GM12878 (cell line): ENCODE measurements around the gene DYNLT4. TPM values are rescaled to one million over a fixed set of nuclear protein-coding genes. Genes with fewer than 3 reads are reported as not detected.

Experiments used
- EED ChIP-seq: sonication (generic); IDR thresholded peaks from 2 replicates; pipeline ENCODE4 v1.6.1; 2016; ENCODE audit warnings: antibody characterized with exemption, low read depth
- EGR1 ChIP-seq, 2 experiments: IDR thresholded peaks; 1 replicate in 1 of 2; 2 replicates in 1 of 2; pipeline ENCODE4 v1.6.1; 2011 to 2012; ENCODE audit warnings: low read depth in 2 of 2, low read length in 2 of 2, borderline replicate concordance in 1 of 2, mild to moderate bottlenecking in 1 of 2, moderate library complexity in 1 of 2
- FOXK2 ChIP-seq: fragments of 450-650 bp; IDR thresholded peaks from 2 replicates; pipeline ENCODE4 v1.6.1; 2017; ENCODE audit warnings: mild to moderate bottlenecking, moderate library complexity
- HCFC1 ChIP-seq: fragments of 150-350 bp; IDR thresholded peaks from 2 replicates; pipeline ENCODE4 v1.6.1; 2014; ENCODE audit warnings: low read length
- HDAC2 ChIP-seq: fragments of 200-600 bp; sonication (generic); IDR thresholded peaks from 2 replicates; pipeline ENCODE4 v1.6.1; 2017
- JUND ChIP-seq: IDR thresholded peaks from 2 replicates; pipeline ENCODE4 v1.6.1; 2012; ENCODE audit warnings: low read depth, mild to moderate bottlenecking, low read length, improper control_type of control experiment, moderate library complexity
- MYB ChIP-seq: fragments of 150-350 bp; IDR thresholded peaks from 2 replicates; pipeline ENCODE4 v1.6.1; 2014; ENCODE audit warnings: mild to moderate bottlenecking, low read depth, low read length, borderline replicate concordance
- NBN ChIP-seq: fragments of 450-650 bp; IDR thresholded peaks from 2 replicates; pipeline ENCODE4 v1.6.1; 2016
- NFXL1 ChIP-seq: fragments of 450-650 bp; IDR thresholded peaks from 2 replicates; pipeline ENCODE4 v1.6.1; 2017; ENCODE audit warnings: antibody characterized with exemption, mild to moderate bottlenecking, borderline replicate concordance
- NR2C2 ChIP-seq: IDR thresholded peaks from 2 replicates; pipeline ENCODE4 v1.6.1; 2011; ENCODE audit warnings: borderline replicate concordance, low read depth; ENCODE audit not compliant: control insufficient read depth, insufficient read length
- PAX5 ChIP-seq: IDR thresholded peaks from 2 replicates; pipeline ENCODE4 v1.6.1; 2011; ENCODE audit warnings: low read depth, low read length, borderline replicate concordance
- RCOR1 ChIP-seq: conservative IDR thresholded peaks from 2 replicates; pipeline ENCODE4 v1.6.1; 2012; ENCODE audit warnings: low read depth, low read length, improper control_type of control experiment
- RUNX3 ChIP-seq: IDR thresholded peaks from 2 replicates; pipeline ENCODE4 v1.6.1; 2012; ENCODE audit warnings: low read length, inconsistent platforms
- SIN3A ChIP-seq: IDR thresholded peaks from 2 replicates; pipeline ENCODE4 v1.6.1; 2012; ENCODE audit warnings: low read depth, low read length, improper control_type of control experiment
- SMAD1 ChIP-seq: fragments of 450-650 bp; IDR thresholded peaks from 2 replicates; pipeline ENCODE4 v1.6.1; 2018; ENCODE audit warnings: mild to moderate bottlenecking, low read depth; ENCODE audit not compliant: partially characterized antibody
- STAT1 ChIP-seq: fragments of 450-650 bp; conservative IDR thresholded peaks from 2 replicates; pipeline ENCODE4 v1.6.1; 2014; ENCODE audit warnings: antibody characterized with exemption, mild to moderate bottlenecking
- TAF1 ChIP-seq: IDR thresholded peaks from 2 replicates; pipeline ENCODE4 v1.6.1; 2011; ENCODE audit warnings: mild to moderate bottlenecking, low read depth, low read length, borderline replicate concordance
- TARDBP ChIP-seq: IDR thresholded peaks from 2 replicates; pipeline ENCODE4 v1.6.1; 2016; ENCODE audit warnings: borderline replicate concordance
- WRNIP1 ChIP-seq: IDR thresholded peaks from 2 replicates; pipeline ENCODE4 v1.6.1; 2011; ENCODE audit warnings: low read depth, low read length, improper control_type of control experiment, borderline replicate concordance
- YBX1 ChIP-seq: fragments of 450-650 bp; IDR thresholded peaks from 2 replicates; pipeline ENCODE4 v1.6.1; 2016; ENCODE audit warnings: antibody characterized with exemption
- polyA plus RNA-seq, 11 experiments: library from polyadenylated mRNA; depleted of rRNA in 4 of 11; unstranded in 6 of 11; stranded (reverse) in 5 of 11; fragments of >200 nt; fragmentation: Nextera tagmentation in 4 of 11; fragmentation: Illumina TruSeq in 1 of 11; extraction: Ambion mirVana in 4 of 11; extraction: Trizol in 1 of 11; gene quantifications; 1 replicate in 1 of 11; 2 replicates in 10 of 11; pipeline versions ENCODE4 v1.2.1 to v1.2.3, GENCODE V29; 2011 to 2016; ENCODE audit warnings: inconsistent platforms in 2 of 11, missing spikeins in 2 of 11, low read depth in 1 of 11
- total RNA-seq, 4 experiments: library from RNA; depleted of rRNA in 3 of 4; stranded (reverse); fragments of >200 nt in 3 of 4; fragmentation: Illumina TruSeq in 1 of 4; extraction: Trizol in 1 of 4; gene quantifications; 2 replicates each; pipeline versions ENCODE4 v1.2.1 to v1.2.3, GENCODE V29; 2013 to 2021
- TF ChIP-seq, protein P1 (sequence below): fragments of 450-650 bp; formaldehyde crosslinking; IDR thresholded peaks from 2 replicates; pipeline ENCODE4 v1.4.0; 2022; ENCODE audit warnings: mild to moderate bottlenecking, moderate library complexity
- TF ChIP-seq, protein P2 (sequence below): fragments of 450-650 bp; IDR thresholded peaks from 2 replicates; pipeline ENCODE4 v1.6.1; 2017; ENCODE audit warnings: mild to moderate bottlenecking, moderate library complexity
- TF ChIP-seq, protein P3 (sequence below): fragments of 450-650 bp; IDR thresholded peaks from 2 replicates; pipeline ENCODE4 v1.6.1; 2016; ENCODE audit warnings: mild to moderate bottlenecking

DYNLT4 gene
- total and polyA plus RNA-seq, 10 of the 15 experiments (the other 5 are each of a cell fraction or from before 2014, with no cell fraction given) = 0.23 to 0.28 TPM; not detected in 8

DNA sequence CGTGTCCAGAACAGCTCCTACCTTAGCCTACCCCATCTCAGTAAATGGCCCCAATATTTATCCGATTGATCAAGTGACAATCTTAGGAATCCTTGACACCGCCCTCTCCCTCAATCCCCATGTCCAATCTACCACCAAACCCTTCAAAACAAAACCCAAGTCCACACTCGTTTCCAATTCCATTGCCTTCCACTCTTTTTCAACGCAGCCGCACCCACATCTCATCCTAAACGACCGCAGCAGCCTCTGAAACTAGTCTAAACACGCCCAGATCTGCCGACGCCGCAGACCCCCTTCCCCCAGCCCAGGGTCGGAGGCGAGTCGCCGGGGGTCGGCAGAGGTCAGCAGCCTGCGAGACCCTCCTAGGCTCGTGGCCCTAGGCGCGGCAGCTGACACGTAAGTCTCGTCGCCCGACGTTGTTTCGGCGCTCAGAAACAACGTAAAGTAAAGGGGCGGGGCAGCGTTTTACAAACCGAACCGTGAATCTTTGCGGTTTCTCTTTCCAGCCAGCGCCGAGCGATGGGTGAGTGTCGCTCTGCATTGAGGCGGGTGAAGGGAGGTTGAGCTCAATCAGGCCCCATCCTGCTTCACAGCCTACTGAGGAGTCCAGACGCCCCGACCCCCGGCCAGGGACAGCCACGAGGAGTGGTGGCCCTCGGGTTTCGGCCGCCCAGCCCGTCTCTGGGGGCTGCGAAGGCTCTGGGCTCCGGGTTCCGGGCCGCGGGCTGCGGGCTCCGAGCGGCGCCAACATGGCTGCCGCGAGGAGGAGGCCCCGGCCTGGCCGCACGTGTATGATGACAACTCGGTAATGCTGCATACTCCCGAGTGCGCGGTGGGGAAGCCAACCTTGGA lies 31.8 kb downstream of the DYNLT4 start, which contains the start of gene RPS8 (continued):
- TF ChIP-seq EGR1 (IDR thresholded peaks at IDR 0.05; ENCODE audit: borderline replicate concordance in 1 of 2, low read depth in 2 of 2, low read length in 2 of 2) (peak in 1 of 2 experiments; percentile 17; a peak in 1 of 3 replicates), NBN (peak; percentile 99), FOXK2 (peak; percentile 40; the same call in 1 of the 2 replicates), NFXL1 (no peak), TAF1 (peak; percentile 99), HCFC1 (peak; percentile 75), WRNIP1 (no peak), HDAC2 (no peak), YBX1 (peak; percentile 44; the same call in 1 of the 2 replicates), SMAD1 (peak; percentile 79), PAX5 (0 out of 2 replicates have a peak, but pooled peaks have one; percentile 29), STAT1 (peak; percentile 77; the same call in 1 of the 2 replicates), RUNX3 (peak; percentile 99), TARDBP (peak; percentile 73; the same call in 1 of the 2 replicates), MYB (0 out of 2 replicates have a peak, but pooled peaks have one; percentile 61), SIN3A (peak; percentile 87), JUND (no peak), RCOR1 (no peak), NR2C2 (no peak), EED (no peak; the same call in 1 of the 2 replicates)
- TF ChIP-seq, protein P1, sequence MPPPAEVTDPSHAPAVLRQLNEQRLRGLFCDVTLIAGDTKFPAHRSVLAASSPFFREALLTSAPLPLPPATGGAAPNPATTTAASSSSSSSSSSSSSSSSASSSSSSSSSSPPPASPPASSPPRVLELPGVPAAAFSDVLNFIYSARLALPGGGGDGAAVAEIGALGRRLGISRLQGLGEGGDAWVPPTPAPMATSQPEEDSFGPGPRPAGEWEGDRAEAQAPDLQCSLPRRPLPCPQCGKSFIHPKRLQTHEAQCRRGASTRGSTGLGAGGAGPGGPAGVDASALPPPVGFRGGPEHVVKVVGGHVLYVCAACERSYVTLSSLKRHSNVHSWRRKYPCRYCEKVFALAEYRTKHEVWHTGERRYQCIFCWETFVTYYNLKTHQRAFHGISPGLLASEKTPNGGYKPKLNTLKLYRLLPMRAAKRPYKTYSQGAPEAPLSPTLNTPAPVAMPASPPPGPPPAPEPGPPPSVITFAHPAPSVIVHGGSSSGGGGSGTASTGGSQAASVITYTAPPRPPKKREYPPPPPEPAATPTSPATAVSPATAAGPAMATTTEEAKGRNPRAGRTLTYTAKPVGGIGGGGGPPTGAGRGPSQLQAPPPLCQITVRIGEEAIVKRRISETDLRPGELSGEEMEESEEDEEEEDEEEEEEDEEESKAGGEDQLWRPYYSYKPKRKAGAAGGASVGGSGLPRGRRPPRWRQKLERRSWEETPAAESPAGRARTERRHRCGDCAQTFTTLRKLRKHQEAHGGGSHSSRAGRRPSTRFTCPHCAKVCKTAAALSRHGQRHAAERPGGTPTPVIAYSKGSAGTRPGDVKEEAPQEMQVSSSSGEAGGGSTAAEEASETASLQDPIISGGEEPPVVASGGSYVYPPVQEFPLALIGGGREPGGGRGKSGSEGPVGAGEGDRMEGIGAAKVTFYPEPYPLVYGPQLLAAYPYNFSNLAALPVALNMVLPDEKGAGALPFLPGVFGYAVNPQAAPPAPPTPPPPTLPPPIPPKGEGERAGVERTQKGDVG (CRISPR knock-in tag) = no peak
- TF ChIP-seq, protein P2, sequence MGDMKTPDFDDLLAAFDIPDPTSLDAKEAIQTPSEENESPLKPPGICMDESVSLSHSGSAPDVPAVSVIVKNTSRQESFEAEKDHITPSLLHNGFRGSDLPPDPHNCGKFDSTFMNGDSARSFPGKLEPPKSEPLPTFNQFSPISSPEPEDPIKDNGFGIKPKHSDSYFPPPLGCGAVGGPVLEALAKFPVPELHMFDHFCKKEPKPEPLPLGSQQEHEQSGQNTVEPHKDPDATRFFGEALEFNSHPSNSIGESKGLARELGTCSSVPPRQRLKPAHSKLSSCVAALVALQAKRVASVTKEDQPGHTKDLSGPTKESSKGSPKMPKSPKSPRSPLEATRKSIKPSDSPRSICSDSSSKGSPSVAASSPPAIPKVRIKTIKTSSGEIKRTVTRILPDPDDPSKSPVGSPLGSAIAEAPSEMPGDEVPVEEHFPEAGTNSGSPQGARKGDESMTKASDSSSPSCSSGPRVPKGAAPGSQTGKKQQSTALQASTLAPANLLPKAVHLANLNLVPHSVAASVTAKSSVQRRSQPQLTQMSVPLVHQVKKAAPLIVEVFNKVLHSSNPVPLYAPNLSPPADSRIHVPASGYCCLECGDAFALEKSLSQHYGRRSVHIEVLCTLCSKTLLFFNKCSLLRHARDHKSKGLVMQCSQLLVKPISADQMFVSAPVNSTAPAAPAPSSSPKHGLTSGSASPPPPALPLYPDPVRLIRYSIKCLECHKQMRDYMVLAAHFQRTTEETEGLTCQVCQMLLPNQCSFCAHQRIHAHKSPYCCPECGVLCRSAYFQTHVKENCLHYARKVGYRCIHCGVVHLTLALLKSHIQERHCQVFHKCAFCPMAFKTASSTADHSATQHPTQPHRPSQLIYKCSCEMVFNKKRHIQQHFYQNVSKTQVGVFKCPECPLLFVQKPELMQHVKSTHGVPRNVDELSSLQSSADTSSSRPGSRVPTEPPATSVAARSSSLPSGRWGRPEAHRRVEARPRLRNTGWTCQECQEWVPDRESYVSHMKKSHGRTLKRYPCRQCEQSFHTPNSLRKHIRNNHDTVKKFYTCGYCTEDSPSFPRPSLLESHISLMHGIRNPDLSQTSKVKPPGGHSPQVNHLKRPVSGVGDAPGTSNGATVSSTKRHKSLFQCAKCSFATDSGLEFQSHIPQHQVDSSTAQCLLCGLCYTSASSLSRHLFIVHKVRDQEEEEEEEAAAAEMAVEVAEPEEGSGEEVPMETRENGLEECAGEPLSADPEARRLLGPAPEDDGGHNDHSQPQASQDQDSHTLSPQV = 0 out of 2 replicates have a peak, but pooled peaks have one; percentile 70
- TF ChIP-seq, protein P3, sequence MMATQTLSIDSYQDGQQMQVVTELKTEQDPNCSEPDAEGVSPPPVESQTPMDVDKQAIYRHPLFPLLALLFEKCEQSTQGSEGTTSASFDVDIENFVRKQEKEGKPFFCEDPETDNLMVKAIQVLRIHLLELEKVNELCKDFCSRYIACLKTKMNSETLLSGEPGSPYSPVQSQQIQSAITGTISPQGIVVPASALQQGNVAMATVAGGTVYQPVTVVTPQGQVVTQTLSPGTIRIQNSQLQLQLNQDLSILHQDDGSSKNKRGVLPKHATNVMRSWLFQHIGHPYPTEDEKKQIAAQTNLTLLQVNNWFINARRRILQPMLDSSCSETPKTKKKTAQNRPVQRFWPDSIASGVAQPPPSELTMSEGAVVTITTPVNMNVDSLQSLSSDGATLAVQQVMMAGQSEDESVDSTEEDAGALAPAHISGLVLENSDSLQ = peak; percentile 28; the same call in 1 of the 2 replicates
